ENCODE measurements around the gene CACNG8. TPM values are rescaled to one million over a fixed set of nuclear protein-coding genes. Genes with fewer than 3 reads are reported as not detected.

The CACNG8 gene
- polyA plus RNA-seq, 1 of the 3 experiments (the other 2 are of a cell fraction), result 1.3 TPM

DNA sequence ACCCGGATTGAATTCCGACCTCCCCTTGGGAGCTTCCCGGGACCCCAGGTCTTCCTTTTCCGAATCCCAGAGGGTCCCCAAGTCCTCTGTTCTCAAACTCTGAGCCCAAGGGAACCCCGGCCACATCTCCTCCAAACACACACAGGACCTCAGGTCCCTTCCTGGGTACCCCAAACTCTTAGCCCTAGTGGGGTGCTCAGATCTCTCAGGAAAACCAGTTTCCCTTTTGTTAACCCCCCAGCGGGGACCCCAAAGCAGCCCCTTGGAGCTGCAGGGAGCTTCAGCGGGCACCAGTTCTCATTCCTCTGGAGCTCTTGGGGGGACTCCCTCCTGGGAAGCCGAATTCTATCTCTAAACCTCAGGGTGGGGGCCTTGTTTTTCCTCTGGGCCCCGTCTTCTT, 29.5 kb downstream of the CACNG8 start:
- Histone ChIP-seq H3K9me3 (no peaks in the 10 kb centered on the region), H3K4me2 (0 out of 2 replicates have a peak overlapping the region, but pooled peaks have one; percentile 69), H3K4me1 (ENCODE audit: control insufficient read depth in 1 of 2, insufficient read depth in 2 of 2, low read depth in 1 of 2, low read length in 1 of 2) (peaks cover 16 to 18% of the 10 kb centered on the region in 2 experiments; a peak in 3 of 4 replicates), H3K27me3 (ENCODE audit: insufficient read depth) (peaks cover 5% of the 10 kb centered on the region; the same call in 1 of the 2 replicates), H2AFZ (ENCODE audit: low read depth) (no peak overlapping the region), H3K9ac (peak overlapping the region; percentile 39; the same call in 1 of the 2 replicates), H3K9me2 (no peaks in the 10 kb centered on the region), H3K36me3 (replicated peaks in 1 of 2; ENCODE audit: control insufficient read depth in 1 of 2, insufficient read depth in 2 of 2, low read length in 1 of 2) (no peaks in the 10 kb centered on the region), H3K27ac (ENCODE audit: low read depth in 2 of 2, low read length in 1 of 2) (no peak overlapping the region; a peak in 1 of 4 replicates), H3F3A (replicated peaks; ENCODE audit: insufficient read depth) (peaks cover 20% of the 10 kb centered on the region), H3K4me3 (ENCODE audit: low read depth in 2 of 2, low read length in 1 of 2) (no peak overlapping the region), H3K79me2 (ENCODE audit: insufficient read depth) (no peaks in the 10 kb centered on the region), H4K20me1 (ENCODE audit: insufficient read depth) (no peaks in the 10 kb centered on the region)
- ChIA-PET CTCF (interaction anchor here (0.6 kb wide), 1 partner anchor 175 kb away, joined by 3 read pairs; no protein-coding TSS in a partner anchor), POLR2A (no interaction called here)
- no peak for DNase-seq
- no peak for TF ChIP-seq NRF1 (IDR thresholded peaks at IDR 0.05; ENCODE audit: low read depth, low read length)
- TF ChIP-seq TAF1 (IDR thresholded peaks at IDR 0.05; ENCODE audit: borderline replicate concordance, low read depth, low read length), result no peak
- TF ChIP-seq JUND (IDR thresholded peaks at IDR 0.05), result no peak
- no peak for TF ChIP-seq GATA2 (CRISPR knock-in tag; IDR thresholded peaks at IDR 0.05)
- no peak for TF ChIP-seq EZH2phosphoT487 (IDR thresholded peaks at IDR 0.05; ENCODE audit: borderline replicate concordance, low read depth)
- no peak for TF ChIP-seq PBX3 (IDR thresholded peaks at IDR 0.05)
- no peak for TF ChIP-seq MXI1 (IDR thresholded peaks at IDR 0.05; ENCODE audit: low read depth, low read length)
- TF ChIP-seq USF2 (IDR thresholded peaks at IDR 0.05; ENCODE audit: borderline replicate concordance, low read depth, low read length), result no peak
- WGBS (ENCODE audit: low lambda C conversion rate), result 83% methylated on average over 8 of the region's 9 CpGs

DNA sequence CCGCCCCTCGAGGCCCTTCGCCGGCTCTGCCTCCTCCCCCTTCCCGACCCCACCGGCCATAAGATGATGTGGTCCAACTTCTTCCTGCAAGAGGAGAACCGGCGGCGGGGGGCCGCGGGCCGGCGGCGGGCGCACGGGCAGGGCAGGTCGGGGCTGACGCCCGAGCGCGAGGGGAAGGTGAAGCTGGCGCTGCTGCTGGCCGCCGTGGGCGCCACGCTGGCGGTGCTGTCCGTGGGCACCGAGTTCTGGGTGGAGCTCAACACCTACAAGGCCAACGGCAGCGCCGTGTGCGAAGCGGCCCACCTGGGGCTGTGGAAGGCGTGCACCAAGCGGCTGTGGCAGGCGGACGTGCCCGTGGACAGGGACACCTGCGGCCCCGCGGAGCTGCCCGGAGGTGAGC, 30.1 kb downstream of the CACNG8 start:
- TF ChIP-seq MXI1 (IDR thresholded peaks at IDR 0.05; ENCODE audit: low read depth, low read length) (no peak), FOXJ3 (CRISPR knock-in tag; IDR thresholded peaks at IDR 0.05) (no peak), SIN3A (IDR thresholded peaks at IDR 0.05; ENCODE audit: borderline replicate concordance, low read depth, low read length) (no peak), RCOR1 (IDR thresholded peaks at IDR 0.05; ENCODE audit: low read length) (no peak), CHD2 (IDR thresholded peaks at IDR 0.05; ENCODE audit: low read length, partially characterized antibody) (no peak), MEF2A (IDR thresholded peaks at IDR 0.05; ENCODE audit: borderline replicate concordance, low read depth) (no peak), FOSL2 (IDR thresholded peaks at IDR 0.05; ENCODE audit: borderline replicate concordance, low read depth) (no peak), EZH2phosphoT487 (IDR thresholded peaks at IDR 0.05; ENCODE audit: borderline replicate concordance, low read depth) (no peak), GABPA (IDR thresholded peaks at IDR 0.05; ENCODE audit: low read depth) (no peak), TCF12 (IDR thresholded peaks at IDR 0.05) (no peak), EP300 (IDR thresholded peaks at IDR 0.05; ENCODE audit: borderline replicate concordance in 1 of 2, low read depth in 1 of 2, low read length in 1 of 2) (no peak), RAD21 (IDR thresholded peaks at IDR 0.05; ENCODE audit: low read length) (no peak), TEAD4 (IDR thresholded peaks at IDR 0.05; ENCODE audit: borderline replicate concordance, insufficient read depth) (no peak)
- Histone ChIP-seq H3K9me3 (no peaks in the 10 kb centered on the region), H3K9me2 (no peaks in the 10 kb centered on the region), H4K20me1 (ENCODE audit: insufficient read depth) (no peaks in the 10 kb centered on the region), H3K4me2 (no peak overlapping the region), H3K27me3 (ENCODE audit: insufficient read depth) (peaks cover 5% of the 10 kb centered on the region; the same call in 1 of the 2 replicates), H3K27ac (ENCODE audit: low read depth in 2 of 2, low read length in 1 of 2) (no peak overlapping the region), H2AFZ (ENCODE audit: low read depth) (no peak overlapping the region), H3F3A (replicated peaks; ENCODE audit: insufficient read depth) (peaks cover 14% of the 10 kb centered on the region), H3K9ac (no peak overlapping the region), H3K4me3 (ENCODE audit: low read depth in 2 of 2, low read length in 1 of 2) (no peak overlapping the region), H3K79me2 (ENCODE audit: insufficient read depth) (no peaks in the 10 kb centered on the region), H3K4me1 (ENCODE audit: control insufficient read depth in 1 of 2, insufficient read depth in 2 of 2, low read depth in 1 of 2, low read length in 1 of 2) (peaks cover 16 to 17% of the 10 kb centered on the region in 2 experiments; a peak in 3 of 4 replicates), H3K36me3 (replicated peaks in 1 of 2; ENCODE audit: control insufficient read depth in 1 of 2, insufficient read depth in 2 of 2, low read length in 1 of 2) (no peaks in the 10 kb centered on the region)
- no peak for DNase-seq
- WGBS (ENCODE audit: low lambda C conversion rate), result 60% methylated on average over 24 of the region's 43 CpGs
- ChIA-PET POLR2A (no interaction called here), CTCF (interaction anchor here (1.4 to 2.8 kb wide), 2 partner anchors 12 to 31 kb away, joined by 4 to 23 read pairs; no protein-coding TSS in a partner anchor)

All from SK-N-SH (cell line).